Stimulated activated CD8-positive, alpha-beta memory T cell treated with anti-CD3 and anti-CD28 coated beads, Interleukin-12 subunit alpha, Interleukin-12 subunit beta, amount 100 ng/mL, for 24 hours (primary cell): ENCODE measurements around the gene SLF1.

Experiments used
- DNase-seq: peaks from one replicate; pipeline ENCODE4 v3.0.0-alpha.2; 2020; ENCODE audit errors: extremely low read depth

Gene SLF1

GRCh38 chr5:94711785-94712184 is 93.3 kb downstream of the SLF1 start:
- no peak for DNase-seq

- DNase-seq, result no peak
These were observed 97.3 kb downstream of the SLF1 start for GRCh38 chr5:94715768-94716167.

- no peak for DNase-seq
These were observed 106.7 kb downstream of the SLF1 start for GRCh38 chr5:94725142-94725541.

- no peak for DNase-seq
These were observed 113.0 kb downstream of the SLF1 start for GRCh38 chr5:94731471-94731870.

GRCh38 chr5:94736498-94736897 is 118.0 kb downstream of the SLF1 start:
- no peak for DNase-seq

GRCh38 chr5:94740286-94740685 is 121.8 kb downstream of the SLF1 start:
- DNase-seq, result no peak

- DNase-seq, result no peak
These were observed 124.4 kb downstream of the SLF1 start for GRCh38 chr5:94742852-94743251.

- no peak for DNase-seq
These were observed 126.4 kb downstream of the SLF1 start for GRCh38 chr5:94744906-94745305.

GRCh38 chr5:94745786-94746730 is 127.6 kb downstream of the SLF1 start:
- DNase-seq, result no peak

GRCh38 chr5:94746731-94747124 is 128.3 kb downstream of the SLF1 start:
- no peak for DNase-seq
